GM19099 (cell line): ENCODE data around the gene TRPC3.

Source experiments
- POLR2A ChIP-seq: IDR thresholded peaks from 3 replicates; pipeline ENCODE4 v1.6.1; 2011; ENCODE audit warnings: low read depth; ENCODE audit not compliant: insufficient read length; ENCODE audit errors: extremely low read depth

Gene TRPC3

GRCh38 chr4:121951521-121952110, at the start of gene TRPC3:
TRPC3 (minus strand) TSS chr4:121952060; CDS start chr4:121951680, 380 bp downstream.
- TF ChIP-seq POLR2A, result no peak

GRCh38 chr4:122000849-122001248, 49.0 kb upstream of the TRPC3 start:
- no peak for TF ChIP-seq POLR2A

- no peak for TF ChIP-seq POLR2A
Observed at GRCh38 chr4:121998024-121998423, 46.2 kb upstream of the TRPC3 start.

DNA sequence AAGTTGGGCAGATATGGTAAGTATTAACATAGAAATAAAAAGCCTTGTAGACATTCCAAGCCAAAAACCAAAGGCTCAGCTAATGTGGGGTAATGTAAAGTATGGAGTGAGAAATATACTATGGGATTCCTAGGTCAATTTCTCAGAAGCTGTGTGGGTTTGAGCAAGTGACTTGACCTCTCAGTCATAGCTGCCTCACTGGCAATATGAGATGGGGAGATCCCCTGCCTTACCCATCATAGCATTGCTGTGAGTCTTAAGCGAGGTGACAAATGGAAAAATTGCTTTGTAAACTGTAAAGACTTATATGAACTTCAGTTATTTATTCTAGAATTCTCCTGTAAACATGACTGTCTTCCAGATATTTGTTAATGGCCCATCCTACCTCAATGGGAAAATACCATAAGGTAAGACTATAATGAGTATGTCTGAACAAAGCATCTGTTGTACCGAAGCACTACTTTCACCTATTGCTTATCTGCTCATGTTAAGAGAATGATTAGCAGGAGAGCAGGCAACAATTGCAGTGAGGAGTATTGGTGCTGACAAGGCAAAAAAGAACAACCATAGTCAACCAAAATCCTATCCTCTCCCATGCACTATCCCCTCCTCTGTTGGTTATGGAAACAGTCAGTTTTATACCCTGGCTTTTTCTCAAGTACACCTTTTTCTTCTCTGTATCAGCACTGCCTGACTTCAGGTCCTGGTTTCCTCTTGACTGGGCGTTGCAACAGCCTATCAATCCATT, 44.1 kb upstream of the TRPC3 start:
- TF ChIP-seq POLR2A, result no peak

- TF ChIP-seq POLR2A, result no peak
Observed at GRCh38 chr4:121991968-121992367, 40.1 kb upstream of the TRPC3 start.

DNA sequence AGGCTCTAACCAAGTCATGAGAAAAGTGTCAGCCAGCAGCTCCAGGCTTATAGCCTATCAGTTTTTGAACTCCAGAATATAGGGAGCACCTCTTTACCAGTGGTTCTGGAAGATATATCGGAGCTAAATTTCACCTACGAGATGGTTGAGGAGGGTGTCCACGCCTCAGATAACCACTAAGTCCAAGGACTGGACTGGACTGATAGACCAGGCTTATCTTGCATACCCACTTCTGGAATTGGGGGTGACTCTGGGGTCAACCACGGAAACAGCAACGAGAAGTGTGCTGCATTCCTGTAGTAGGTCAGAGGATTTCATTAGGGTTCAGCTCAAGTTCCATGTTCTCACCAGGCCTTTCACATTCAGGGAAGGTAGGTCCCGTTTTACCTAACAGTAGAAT, 38.6 kb upstream of the TRPC3 start:
- TF ChIP-seq POLR2A, result no peak

- no peak for TF ChIP-seq POLR2A
Observed at GRCh38 chr4:121989715-121990114, 37.9 kb upstream of the TRPC3 start.

GRCh38 chr4:121988950-121989349, 37.1 kb upstream of the TRPC3 start:
- no peak for TF ChIP-seq POLR2A

DNA sequence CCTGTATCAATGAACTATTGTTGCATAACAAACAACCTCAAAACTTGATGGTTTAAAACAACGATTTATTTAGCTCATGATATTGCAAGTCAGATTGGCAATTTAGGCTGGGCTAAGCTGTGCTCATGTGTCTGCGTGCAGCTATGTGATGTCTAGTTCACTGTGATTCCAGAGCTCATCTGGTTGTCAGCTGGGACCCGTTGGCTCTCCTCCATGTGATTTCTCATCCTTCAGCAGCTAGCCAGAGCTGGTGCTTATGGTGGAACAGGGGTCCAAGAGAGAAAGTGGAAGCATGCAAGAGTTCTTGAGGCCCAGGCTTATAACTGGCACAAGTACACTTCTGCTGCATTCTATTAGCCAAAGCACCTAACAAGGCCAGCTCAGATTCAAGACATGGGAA, 28.8 kb upstream of the TRPC3 start:
- TF ChIP-seq POLR2A, result no peak

GRCh38 chr4:121978172-121978516, 26.3 kb upstream of the TRPC3 start:
- no peak for TF ChIP-seq POLR2A

DNA sequence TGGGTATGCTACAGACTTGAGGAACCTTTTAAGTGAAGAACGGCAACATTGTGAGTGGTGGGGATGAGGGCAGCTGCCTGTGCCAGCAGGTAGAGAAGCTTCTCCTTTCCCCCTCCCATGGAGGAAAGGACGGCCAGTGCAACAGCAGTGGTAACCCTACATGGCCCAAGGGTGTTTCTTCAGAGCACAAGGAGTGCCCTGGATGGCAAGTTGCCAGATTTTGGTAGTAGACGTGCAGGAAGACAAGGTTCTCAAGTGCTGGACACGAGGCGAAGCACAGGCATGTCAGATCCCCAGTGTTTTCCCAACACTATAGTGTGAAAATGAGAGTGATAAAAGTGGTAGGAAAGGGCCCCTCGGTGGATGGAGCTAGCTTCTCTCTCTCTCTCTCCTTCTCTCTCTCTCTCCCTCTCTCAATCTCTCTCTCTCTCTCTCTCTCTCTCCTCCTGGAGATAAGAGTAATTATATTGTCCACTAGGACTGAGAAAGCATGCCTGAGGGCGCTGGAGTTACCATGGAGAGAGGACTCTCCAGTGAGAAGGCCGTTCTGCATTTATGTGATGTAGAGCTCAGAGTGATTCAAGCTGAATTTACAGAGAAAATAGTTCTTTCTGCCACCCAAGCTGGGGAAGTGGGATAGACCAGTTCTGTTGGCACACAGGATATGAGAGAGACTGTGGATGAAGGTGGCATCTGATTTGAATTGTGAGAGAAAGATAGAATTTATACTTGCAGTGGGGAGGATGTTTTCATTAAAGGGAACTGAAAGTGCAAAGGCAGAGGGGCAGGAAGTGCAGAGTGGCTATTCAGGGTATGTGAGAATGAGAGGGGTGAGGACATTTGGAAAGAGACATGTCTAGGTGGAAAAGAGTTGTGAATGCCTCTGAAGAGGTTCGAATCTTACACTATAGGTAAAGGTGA, 25.7 kb upstream of the TRPC3 start:
- TF ChIP-seq POLR2A, result no peak

DNA sequence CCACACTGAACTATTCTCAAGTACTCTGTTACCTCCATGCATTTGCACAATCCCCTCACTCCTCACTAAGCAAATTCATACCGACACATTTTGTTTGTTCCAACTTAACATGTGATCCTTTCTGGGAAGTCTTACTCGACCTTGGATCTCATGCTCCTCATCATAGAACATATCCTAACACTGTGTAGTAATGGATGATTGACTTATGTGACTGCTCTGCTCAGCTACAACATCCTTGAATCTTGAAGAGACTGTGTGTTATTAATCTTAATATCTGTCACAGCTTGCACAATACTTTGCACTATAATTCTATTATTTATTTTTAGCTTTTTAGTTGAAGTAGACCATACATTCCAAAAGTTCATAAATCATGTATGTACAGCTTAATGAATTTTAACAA, 23.9 kb upstream of the TRPC3 start:
- no peak for TF ChIP-seq POLR2A

DNA sequence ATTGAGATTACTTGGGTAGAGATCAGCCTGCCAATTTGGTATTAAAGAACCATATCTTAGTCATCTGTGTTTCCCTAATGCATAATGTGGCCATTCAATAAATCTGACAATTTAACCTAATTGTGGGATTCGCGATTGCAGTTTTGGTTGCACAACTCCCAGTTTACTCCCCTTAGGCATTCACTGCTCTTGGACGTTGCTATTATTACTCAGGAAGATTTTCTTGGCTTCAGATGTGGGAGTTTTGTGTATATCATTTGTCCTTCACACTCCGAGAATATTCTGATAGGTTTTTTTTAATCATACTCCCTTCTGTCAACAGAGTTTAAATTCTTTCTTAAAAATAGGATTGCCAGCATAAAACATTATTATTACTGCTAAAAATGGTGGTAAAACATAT, 22.0 kb upstream of the TRPC3 start:
- no peak for TF ChIP-seq POLR2A

GRCh38 chr4:121968859-121969258, 17.0 kb upstream of the TRPC3 start:
- no peak for TF ChIP-seq POLR2A

DNA sequence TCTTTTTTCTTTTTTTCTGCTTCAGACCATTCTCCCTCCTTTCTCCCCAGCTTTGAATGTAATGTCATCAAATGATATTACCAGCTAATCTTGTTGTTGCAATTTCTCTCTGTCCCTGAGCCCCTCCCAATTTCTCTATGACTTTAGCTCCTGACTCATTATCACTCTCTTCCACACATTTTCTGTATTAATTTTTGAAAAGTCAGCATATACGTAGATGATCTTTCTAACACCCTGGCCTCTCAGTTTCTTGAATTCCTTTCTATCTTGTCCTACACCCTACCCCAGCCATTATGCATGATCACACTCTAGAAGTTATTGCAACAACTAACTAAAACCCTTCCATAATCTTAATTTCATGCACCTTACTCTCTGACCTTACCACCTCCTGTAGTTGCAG, 13.1 kb upstream of the TRPC3 start:
- no peak for TF ChIP-seq POLR2A

DNA sequence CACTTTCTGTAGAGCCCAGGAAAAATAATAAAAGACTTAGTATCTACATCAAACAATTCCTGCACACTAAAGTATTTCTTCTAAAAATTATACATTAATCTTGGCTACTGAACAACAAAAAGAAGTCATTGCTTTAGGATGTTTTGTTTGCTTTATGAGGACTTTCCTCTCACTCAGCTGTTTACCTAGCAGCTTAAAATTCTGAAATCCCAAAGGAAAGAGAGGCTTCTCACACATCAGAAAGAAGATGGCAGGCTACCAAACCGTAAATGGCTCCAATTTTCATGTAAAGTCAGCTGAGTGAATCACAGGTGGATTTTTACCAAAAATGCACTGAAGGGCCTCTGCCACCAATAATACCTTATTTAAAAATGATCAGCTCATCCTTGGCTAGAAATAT, 9.0 kb upstream of the TRPC3 start:
- TF ChIP-seq POLR2A, result no peak
